EH (cell line): ENCODE measurements around the gene ZNF331.
"Not testable (repeated sequence)": the region's sequence is repeated elsewhere in the genome, so short reads cannot be mapped to it uniquely, and the experiment has no call there.

Experiments used
- DNase-seq: peaks from one replicate; pipeline ENCODE4 v3.0.0-alpha.2; 2015; ENCODE audit warnings: low read depth

ZNF331 gene

DNA sequence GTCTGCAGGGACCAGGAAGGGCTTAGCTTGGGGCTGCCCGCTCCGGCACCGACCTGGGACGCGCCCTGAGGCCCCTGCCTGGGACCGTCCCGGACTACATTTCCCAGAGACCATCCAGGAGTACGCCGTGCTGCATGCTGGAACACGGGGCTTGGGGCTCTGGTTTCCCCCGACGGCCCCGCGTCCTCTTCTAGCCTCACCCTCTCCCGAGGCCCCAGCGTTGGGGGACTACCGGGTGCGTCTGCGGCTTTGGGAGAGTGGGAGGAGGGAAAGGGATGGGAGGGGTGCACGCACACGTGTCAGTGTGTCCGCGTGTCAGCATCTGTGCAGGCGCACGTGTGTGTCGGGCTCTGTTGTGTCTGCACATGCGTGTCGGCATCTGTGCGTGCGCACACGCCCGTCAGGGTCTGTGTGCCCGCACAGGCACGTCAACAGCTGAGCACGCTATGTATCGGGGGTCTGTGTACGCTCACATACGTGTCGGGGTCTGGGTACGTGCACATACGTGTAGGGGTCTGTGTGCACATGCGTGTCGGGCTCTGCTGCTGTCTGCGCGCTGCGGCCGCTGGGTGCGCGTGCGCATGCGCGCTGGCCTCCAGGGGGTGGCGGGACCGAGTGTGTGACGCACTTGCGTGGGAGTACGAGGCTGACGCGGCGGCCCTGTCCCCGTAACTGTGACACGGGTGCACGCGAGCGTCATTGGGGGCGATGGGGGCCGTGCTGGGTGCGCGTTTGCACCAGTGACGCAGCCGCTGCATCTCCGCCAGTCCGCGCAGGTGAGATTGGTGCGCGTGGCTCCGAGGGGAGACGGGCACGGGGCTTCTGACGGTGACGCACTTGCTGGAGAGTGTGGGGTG lies at the start of gene ZNF331:
ZNF331 (plus strand) TSS at position 625 of the 857 bp plus-strand sequence. CDS start 31,232 bp downstream, outside the sequence.
- peak; percentile 77 for DNase-seq

DNA sequence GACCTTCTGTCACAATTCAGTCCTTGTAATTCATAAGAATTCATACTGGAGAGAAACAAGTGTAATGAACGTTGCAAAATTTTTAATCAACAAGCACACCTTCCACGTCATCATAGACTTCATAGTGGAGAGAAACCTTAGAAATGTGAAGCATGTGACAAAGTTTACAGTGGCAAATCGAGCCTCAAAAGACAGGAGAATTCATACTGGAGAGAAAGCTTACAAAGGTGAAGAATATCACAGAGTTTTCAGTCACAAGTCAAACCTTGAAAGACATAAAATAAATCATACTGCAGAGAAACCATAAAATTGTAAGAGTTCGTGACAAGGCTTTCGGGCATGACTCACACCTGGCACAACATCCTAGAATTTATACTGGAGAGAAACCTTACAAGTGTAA lies 45.8 kb upstream of the ZNF331 start:
- no peak for DNase-seq

DNA sequence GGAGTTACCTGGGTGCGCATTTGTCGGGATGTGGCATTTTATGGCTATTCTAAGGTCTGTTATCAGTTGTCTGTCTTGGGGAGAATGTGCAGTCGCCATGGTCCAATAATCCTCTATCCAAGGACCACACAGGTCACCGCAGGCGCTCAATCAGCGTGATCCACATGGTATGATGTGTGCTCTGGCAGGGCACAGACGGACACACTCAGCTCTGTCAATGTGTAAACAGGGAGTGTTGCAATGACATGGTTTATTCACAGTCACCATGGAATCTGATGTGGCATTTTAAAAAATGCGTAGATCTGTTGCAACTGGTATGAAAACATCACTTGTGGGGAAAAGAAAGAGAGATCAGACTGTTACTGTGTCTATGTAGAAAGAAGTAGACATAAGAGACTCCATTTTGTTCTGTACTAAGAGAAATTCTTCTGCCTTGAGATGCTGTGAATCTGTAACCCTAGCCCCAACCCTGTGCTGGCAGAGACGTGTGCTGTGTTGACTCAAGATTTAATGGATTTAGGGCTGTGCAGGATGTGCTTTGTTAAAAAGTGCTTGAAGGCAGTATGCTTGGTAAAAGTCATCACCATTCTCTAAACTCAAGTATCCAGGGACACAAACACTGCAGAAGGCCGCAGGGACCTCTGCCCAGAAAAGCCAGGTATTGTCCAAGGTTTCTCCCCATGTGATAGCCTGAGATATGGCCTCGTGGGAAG lies 40.5 kb upstream of the ZNF331 start:
- peak; percentile 25 for DNase-seq

DNA sequence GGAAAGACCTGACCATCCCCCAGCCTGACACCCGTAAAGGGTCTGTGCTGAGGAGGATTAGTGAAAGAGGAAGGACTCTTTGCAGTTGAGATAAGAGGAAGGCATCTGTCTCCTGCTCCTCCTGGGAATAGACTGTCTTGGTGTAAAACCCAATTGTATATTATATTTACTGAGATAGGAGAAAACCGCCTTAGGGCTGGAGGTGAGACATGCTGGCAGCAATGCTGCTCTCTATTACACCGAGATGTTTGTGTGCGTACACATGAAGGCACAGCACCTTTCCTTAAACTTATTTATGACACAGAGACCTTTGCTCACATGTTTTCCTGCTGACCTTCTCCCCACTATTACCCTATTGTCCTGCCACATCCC lies 39.9 kb upstream of the ZNF331 start:
- not testable (repeated sequence) for DNase-seq

DNA sequence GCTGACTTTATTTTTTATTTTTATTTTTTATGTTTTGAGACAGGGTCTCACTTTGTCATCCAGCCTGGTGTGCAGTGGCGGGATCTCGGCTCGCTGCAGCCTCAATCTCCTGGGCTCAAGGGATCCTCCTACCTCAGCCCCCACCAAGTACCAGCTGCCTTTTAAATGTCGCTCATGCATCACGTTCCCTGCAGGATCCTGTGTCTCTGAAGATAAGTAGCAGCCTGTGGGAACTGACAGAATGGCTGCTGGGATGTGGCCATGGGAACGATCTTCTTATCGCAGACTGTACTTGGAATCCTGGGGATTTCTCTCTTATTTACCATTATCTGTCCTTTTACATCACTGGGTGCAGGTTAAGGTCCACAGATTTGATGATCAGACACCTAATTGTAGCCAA lies 34.8 kb upstream of the ZNF331 start:
- DNase-seq = not testable (repeated sequence)

DNA sequence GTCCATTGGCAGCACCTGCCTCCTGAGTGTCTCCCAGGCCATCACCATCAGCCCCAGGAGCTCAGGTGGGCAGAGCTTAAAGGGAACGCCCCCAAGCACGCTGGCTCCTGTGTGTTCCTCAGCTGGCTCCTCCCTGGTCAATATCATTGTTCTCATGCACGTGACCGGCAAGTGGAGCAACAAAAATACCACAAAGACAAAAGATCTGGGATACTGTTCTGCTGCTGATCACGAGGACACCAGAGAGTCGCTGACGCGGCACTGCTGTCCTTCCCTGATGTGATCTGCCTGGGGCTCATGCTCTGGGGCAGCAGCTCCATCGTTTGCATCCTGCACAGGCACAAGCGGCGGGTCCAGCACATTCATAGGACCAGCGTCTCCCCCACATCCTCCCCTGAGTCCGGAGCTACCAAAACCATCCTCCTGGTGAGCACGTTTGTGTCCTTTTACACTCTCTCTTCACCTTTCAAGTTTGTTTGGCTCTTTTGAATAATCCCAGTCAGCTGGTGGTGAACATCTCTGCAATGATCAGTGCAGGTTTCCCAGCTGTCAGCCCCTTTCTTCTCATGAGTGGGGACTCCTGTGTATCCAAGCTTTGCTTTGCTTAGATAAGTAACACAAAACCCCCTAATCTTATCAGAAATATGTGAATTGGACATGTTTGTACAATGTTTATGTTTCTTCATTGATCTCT lies 34.1 kb upstream of the ZNF331 start:
- DNase-seq = not testable (repeated sequence)

DNA sequence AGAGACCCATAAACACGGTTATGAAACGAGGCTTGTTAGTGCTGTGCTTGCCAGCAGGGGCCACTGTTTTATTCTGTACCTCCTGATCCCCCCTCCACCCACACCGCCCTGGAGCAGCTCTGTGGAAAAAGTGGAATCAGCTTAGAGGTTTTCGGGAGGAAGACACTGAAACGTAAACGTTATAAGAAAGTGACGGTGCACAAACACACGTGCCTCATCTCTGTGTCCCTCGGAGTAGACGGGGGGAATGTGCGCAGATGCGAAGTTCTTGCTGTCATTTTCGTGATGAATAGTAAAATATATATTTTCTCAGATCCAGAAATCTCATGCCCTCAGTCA lies 33.6 kb upstream of the ZNF331 start:
- peak; percentile 18 for DNase-seq

DNA sequence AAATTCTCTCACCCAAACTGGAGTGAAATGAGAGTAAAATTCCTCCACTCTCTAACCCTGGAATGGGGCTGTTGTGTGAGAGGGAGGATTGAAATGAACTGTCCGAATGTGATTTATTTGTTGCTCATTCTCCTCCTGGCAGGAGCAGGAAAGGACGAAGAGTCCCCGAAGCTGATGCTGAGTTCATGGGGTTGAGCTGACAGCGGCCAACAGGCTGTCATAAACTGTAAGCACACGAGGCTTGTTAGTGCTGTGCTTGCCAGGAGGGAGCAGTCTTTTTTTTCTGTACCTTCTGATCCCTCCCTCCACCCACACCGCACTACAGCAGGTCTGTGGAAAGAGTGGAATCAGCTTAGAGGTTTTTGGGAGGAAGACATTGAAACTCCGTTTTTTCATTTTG lies 33.1 kb upstream of the ZNF331 start:
- no peak for DNase-seq

DNA sequence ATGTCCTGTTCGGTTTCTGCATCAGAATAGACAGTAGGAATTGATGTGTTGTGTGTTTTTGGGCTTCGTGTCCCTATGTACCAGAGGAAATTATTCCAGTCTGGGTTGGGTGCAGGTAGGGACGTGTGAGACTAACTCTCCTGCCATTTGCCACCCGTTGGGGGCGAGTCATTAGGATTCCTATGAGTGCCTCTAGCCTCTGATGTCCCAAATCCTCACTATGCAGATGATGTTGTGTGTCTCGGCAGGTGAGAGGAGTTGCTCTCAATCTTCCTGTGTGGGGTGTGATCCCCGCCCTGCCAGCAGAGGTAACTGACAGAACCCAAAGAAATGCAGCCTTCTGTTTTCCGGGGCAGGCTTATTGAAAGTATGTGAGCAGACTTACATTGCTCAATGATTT lies 31.2 kb upstream of the ZNF331 start:
- DNase-seq = no peak

DNA sequence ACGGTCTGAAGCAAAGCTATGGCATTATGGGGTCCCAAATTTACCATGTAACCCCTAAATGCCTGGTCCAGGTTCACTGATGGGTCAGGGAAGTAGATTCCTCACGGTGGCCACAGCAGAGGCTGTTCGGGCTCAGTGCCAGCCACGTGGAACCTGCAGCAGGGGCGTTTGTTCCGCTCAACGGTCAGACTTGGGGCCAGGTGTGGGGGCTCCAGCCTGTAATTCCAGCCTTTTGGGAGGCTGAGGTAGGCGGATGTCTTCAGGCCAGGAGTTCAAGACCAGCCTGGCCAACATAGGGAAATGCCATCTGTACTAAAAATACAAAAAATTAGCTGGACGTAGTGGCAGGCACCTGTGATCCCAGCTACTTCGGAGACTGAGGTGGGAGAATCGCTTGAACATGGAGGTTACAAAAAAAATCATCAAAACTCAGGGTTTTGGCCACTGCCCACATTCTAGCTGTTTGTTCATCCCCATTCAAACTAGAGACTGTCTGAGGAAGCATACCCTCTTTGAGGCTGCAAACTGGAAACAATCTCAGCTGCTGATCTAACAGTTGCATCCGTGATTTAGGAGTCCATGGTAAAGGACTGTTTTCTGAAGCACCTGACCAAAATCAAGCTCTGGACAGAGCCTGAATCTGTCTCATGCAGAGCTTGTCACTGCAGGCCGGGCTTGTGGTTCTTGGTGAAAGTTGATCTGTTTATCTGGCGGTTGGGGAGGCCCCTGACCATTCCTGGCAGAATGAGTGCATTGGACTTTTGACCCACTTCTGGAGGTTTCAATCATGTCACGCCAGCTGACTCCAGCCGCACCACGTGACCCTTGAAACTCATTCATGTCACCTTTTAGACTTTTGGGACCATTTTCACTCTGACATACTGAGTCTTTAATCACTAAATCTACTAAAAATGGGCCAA lies 30.2 kb upstream of the ZNF331 start:
- no peak for DNase-seq

DNA sequence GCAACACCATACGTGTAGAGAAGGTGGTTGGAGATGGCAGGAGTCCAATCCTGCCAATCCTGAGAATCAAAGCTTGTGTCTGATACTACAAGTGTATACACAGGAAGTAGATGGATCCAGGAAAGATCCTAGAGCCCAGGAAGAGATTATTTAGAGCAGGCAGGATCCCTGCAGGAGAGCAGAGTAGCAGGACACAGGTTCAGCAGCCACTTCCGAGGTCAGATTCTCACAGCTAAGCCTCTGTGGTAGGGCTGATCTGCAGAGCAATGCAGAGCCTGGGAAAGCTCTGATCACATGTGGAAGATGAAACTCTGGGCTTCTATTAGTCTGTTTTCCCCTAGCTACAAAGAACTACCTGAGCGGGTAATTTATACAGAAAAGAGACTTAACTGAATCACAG lies 28.5 kb upstream of the ZNF331 start:
- DNase-seq = no peak

DNA sequence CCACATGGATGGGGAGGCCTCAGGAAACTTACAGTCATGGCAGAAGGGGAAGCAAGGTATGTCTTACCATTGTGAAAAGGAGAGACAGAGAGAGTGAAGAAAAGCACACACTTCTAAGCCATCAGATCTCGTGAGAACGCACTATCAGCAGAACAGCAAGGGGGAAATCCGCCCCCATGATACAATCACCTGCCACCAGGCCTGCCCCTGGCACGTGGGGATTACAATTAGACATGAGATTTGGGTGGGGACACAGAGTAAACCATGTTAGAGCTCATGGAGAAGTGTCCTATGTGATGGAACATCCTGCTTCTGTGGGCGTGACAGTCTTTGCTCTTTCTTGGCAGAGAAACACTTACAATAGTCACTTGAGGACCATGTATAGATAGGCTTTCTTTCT lies 28.1 kb upstream of the ZNF331 start:
- DNase-seq = no peak

DNA sequence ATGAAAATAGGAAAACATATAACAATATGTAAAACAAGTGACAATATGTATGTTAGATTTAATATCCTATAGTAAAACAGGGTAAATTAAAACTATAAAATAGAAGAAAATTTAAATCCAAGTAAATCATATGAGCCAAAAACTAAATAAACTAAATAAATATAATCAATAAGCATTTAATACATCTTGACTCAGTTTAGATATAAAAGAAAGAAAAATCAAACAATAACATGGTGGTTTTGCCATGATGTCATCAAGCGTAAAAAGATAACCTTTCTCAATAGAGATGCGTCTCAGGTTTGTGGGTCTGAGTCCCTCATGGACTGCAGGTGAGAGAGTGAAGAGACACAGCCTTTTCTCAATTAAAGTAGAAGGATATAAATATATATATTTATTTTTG lies 26.6 kb upstream of the ZNF331 start:
- DNase-seq = no peak

DNA sequence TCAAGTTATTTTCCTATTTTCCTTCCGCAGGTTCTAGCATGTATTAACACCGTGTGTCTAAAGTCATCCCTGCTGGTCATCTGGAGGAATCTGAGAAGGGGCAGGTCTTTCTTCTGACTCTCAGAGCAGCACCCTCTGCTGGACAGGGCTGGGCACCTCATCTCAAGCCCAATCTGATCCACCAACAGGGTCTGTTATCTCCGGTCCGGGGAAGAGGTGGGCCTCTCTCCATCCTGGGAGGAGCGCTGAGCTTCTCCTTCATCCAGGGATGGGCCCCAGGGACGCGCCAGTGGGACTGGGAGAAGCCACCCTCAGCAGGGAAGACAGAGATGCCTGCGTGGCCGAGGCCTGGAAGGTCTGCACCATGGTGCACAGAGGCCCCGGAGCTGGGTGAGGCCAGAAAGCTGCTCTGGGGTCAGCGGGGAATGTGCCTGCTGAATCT lies 26.0 kb upstream of the ZNF331 start:
- DNase-seq = peak; percentile 63

DNA sequence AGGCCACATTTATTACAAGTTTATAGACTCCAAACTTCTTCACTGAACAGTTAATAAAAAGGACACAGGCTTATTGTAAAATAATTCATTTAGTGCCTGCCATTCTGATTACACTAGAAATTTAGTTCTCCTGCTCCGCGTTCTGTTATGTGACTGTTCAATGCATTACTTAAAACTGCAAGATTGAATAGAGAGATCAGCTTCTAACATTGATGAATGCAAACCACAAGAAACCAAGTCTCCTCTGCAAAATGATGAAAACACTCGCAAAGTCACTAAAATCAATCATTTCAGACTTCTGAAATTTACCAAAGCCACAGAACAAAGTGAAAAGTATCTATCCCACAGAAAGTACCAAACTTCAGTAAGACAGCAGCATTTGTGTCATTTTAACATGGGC lies 22.9 kb upstream of the ZNF331 start:
- DNase-seq = not testable (repeated sequence)

DNA sequence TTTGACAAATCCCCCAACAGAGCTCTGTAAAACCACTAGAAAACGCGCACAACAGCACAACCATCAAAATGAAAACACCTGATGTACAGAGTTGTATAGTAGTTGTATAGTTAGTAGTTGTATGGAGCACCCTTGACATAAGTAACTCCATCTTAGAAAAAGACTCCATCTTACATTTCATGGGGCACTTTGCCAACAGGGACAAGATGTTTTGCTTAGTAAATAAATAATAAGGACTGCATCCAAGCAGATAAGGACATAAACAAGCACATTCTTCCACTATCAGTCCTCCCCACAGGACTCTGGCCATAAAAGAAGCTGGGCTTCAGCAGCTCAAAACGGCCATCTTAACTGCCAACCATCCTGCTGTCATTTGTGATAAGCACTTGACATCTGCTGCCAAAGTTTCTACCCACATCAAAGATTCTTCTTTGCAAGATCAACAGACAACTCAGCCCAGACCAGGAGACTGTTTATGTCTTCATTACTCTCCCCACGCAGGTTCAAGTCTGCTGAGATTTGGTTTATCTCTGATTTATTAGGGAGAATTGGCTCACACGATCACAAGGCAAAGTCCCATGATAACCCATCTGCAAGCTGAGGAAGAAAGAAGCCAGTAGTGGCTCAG lies 20.7 kb upstream of the ZNF331 start:
- no peak for DNase-seq

DNA sequence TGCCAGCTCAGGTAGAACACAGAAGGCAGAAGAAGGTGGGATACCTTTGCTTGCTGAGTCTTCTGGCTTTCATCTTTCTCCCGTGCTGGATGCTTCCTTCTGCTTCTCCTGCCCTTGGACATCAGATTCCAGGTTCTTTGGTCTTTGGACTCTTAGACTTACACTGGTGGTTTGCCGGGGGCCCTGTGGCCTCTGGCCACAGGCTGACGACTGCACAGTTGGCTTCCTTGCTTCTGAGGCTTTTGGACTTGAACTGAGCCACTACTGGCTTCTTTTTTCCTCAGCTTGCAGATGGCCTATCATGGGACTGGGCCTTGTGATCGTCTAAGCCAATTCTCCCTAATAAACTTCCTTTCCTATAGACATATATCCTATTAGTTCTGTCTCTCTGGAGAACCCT lies 19.8 kb upstream of the ZNF331 start:
- DNase-seq = no peak

DNA sequence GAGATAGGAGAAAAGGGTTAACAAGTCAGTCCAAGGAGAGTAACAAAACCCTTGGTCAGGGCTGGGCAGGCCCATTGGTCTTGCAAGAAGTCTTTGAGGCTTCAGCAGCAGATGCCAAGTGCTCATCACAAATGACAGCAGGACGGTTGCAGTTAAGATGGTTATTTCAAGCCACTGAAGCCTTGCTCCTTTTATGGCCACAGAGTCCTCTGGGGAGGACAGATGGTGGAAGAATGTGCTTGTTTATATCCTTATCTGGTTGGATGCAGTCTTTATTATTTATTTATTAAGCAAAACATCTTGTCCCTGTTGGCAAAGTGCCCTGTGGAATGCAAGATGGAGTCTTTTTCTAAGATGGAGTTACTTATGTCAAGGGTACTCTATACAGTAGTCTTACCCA lies 19.2 kb upstream of the ZNF331 start:
- DNase-seq = no peak

DNA sequence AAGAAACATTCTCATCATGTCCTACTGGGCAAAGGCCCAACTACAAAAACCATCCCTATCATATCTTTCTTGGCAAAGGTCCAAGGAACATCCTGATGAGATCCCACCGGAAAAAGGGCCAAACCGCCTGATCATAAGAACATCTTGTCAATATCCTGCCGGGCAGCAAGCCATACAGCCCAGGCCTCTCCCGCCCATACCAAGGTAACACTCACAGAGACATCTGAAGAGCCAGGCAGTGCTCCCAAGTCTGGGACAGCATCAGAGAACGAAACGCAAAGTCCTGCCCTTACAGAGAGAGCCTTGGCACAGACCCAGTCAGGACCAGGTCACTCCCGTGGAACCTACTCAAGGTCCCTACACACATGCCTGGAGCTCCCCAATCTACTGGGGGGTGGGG lies 18.5 kb upstream of the ZNF331 start:
- DNase-seq = no peak

DNA sequence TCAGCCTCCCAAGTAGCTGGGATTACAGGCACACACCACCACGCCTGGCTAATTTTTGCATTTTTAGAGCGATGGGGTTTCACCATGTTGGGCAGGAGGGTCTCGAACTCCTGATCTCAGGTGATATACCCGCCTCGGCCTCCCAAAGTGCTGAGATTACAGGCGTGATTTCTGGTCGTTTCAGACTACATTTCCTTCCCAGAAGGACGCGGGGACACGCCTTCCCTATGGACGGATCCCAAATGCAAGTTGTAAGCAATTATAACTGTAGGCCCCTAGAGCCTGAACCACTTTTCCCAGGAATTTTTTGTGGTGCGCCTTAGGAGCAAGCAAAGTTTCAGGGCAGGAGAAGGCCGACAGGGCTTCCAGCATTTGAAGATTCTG lies 17.8 kb upstream of the ZNF331 start:
- DNase-seq = no peak
